ENCODE data around the gene SENP8.
"Not testable (repeated sequence)": the region's sequence is repeated elsewhere in the genome, so short reads cannot be mapped to it uniquely, and the experiment has no call there.

Gene SENP8

DNA sequence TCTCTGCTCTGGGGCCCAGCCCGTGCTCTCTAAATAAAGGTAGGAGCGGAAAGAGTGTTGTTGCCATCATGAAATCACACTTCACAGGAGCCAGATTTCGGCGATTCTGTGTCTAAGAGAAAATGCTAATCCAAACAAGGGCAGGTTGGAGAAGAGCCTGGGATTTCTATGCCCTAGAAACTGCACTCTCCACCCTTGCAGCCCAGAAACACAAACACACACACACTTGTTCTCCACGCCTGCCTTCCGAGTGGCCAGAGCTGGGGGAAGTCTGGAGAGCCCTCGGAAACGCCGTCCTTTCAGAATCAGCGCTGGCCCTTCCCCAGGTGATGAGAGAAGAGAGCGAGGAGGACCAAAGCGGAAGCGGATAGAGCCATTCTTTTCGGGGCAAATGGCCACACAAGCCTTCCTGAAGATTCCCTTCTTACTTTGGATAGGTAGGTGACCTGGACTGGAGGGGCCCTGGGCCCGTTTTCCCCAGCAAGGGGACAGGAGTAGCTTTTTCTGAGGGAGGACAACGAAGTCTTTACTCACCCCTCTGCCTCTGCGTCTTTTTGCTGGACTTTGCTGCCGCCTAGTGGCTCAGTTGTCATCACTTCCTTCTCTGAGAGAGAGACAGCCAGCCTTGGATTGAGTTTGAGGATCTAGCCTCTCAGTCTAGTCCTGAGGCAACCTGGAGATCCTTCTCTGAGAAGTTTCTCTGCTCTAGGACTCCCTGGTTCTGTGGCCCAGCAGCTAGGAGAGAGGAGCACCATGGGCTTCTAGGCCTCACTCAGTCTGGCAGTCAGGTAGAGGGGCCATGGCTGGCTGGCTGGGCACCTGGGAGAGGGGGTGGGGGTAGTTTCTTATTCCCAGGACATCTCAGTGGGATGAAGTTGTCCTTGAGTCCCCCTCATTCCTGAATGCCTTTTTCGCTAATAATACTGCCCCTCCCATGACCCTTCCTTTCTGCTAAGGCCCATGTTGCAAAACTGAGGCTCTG is 37.7 kb downstream of the SENP8 start:
- peak; percentile 71 for DNase-seq (ENCODE audit: low read depth)

DNA sequence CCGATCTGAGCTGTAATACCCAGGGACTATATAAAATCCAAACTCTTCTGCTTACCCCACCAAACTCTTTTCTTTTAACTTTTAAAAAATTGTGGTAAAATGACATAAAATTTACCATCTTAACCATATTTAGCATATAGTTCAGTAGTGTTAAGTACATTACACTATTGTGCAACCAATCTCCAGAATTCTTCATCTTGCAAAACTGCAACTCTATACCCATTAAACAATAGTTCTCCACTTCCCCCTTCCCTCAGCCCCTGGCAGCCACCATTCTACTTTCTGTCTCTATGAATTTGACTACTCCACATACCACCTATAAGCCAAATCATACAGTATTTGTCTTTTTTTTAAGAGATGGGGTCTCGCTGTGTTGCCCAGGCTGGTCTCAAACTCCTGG is 38.7 kb downstream of the SENP8 start:
- DNase-seq (ENCODE audit: low read depth): no peak

DNA sequence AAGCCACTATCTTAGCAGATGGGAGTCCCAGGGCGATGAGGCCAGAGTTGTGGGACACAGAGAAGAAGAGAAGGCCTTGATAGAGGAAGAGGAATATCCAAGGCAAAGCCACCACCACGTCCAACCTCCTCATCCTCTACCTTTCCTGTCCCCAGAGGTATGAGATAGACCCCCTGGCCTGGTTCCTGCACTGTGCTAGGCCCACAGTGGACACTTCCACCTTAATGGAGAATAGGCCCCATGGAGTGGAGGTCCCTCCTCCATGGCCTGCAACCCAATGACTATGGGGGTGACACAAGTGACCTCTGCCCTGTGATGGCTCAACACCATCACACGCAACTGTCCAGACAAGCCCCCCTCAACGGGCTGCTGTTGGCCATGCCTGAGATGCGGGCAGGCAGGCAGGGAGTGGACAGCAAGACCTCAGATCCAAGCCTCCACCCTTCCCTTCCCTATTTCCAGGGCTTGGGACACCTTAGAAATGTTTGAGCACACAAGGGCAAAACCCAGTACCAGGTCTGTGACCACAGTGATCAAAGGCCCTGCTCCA is 42.6 kb downstream of the SENP8 start:
- no peak for DNase-seq (ENCODE audit: low read depth)

DNA sequence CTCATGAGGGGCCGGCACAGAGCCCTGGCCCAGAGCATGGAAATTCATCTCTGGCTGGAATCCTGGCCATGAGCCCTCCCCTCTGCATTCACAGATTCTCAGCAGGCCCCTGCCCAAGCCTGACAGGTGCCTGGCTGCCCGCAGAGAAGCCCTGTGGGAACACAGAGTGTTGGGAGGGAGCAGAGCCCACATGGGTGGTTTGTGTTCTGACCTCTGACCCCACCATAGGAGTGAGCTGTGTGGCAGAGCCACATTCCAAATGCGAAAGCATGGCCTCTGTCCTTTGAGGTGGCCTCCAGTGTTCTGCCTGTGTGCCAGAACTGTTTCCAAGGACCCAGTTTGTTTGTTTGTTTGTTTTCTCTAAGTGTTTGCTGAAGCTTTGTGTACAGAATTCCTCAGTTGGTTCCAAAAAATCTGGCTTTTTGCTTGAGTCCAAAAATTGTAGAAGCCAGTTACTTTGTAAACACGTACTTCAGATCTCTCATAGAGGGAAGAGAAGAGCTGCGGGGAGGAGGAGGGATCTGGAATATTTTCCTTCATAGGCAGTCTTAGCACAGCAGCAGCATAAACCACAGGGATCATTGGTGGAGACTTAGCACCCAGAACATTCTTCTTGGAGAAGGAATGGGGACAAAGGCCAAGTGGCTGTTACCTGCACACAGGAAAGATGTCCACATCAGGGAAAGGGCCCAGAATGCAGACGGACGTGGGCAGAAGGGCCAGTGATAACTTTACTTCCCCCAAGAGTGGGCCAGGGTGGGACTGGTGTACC is 43.3 kb downstream of the SENP8 start:
- no peak for DNase-seq (ENCODE audit: low read depth)

DNA sequence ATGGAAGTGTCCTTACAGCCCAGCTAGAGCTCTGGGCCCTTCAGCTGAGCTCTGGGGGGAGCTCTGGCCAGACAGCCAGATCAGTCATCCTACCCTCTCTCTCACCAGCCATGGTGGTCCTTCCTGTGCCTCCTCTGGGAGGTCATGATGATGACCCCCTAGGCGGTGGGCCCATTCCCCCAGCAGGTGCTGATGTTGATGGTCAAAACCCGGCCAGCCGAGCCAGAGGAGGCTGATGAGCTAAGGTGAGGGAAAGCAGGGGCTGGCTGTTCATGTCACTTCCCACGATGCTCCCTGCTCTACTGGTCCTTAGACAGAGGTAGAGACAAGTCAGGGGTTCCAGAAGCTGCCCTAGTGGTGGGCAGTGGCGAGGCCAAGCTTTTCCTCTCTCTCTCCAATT is 44.4 kb downstream of the SENP8 start:
- DNase-seq (ENCODE audit: low read depth): no peak

DNA sequence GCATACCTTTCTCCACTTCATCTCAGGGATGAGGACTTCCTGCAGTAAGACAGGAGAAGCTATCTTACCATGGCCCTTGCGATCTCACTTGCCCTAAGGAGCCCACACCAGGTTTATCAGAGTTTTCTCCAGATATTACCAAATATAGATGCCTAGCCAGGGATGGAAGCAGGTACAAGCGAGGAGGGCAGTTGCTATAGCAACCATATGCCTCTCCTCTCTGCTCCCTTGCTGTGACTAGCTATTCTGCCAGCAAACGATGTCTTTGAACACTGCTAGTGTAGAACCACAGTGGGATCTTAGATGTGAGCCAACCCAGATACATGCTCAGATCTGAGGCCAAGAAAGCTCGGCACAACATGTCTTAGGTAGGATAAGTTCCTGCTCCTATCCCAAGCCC is 45.5 kb downstream of the SENP8 start:
- no peak for DNase-seq (ENCODE audit: low read depth)

DNA sequence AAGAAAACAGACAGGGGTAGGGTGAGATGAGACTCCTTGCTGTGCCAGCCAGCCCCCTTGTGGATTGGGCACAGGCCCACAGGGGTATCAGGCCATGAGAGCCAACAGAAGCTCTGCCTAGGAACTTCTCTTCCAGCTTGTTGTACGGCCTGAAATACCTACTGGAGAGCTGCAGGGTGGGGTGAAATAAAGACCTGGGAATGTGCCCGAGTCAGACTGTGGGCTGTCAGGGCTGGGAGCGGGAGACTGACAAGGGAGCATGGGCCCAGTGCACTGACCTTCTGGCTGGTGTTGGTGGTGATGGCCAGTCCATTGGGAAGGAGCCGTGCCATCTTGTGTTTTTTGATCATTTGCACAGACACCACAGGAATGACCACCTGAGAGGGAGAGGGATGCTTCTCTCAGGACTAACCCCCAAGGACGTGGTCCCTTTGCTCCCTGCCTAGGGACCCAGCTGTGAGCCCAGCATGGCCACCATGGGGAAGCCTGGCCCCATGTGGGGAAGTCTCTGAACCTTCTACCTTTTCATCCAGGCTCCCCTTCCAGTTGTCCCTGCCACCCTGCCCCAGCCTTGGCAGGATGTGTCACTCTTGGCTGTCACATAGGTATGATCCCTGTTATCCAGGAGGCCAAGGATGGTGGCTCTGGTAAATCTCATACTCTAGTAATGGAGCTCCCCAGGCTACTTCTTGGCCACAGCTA is 48.7 kb downstream of the SENP8 start:
- DNase-seq (ENCODE audit: low read depth): no peak

DNA sequence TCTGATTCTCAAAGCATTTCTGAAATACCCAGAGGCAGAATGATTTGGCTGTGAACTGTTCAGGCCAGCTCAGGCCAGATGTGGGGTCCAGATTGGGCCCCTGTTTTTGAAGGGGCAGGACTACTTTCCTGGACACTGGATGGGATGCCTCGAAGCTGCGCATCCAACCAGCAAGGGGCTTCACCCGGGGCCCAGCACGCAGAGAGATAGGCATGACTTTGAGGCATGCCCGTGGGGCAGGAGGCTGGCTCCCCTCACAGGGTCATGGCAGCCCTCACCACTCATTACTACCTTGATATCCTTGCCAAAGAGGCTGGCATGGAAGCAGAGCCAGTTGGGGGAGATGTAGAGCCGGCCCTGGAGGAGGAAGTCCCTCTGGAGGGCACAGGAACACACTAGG is 49.2 kb downstream of the SENP8 start:
- DNase-seq (ENCODE audit: low read depth): no peak

DNA sequence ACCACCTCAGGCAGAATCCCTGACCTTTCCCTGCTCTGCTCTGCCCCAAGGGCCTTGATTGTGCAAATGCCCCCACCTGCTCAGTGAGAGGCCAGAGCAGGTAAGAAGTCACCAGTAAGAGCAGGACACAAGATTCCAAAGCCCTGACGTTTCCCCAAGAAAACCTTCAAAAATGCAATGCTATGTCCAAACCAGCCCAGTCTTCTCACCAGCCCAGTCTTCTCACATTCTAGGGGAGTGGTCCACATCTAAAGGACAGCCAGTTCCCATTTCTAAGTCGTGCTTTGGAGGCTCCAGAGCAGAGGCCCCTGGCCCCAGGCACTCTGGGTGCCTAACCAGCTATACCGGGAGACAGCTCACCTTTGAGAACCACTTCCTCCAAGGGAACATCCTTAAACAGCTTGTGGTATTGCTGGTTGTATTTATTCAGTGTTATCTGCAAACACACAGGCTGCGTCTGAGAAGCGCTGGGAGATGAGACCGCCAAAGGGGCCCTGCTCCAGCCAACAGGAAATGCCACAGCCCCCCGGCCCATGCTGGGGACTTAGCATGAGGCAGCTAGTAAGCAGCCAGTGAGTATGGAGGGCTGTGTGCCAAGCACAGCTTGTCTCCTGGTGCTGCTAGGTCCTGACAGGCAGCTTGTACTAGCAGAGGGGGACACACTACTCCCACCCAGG is 50.1 kb downstream of the SENP8 start:
- no peak for DNase-seq (ENCODE audit: low read depth)

DNA sequence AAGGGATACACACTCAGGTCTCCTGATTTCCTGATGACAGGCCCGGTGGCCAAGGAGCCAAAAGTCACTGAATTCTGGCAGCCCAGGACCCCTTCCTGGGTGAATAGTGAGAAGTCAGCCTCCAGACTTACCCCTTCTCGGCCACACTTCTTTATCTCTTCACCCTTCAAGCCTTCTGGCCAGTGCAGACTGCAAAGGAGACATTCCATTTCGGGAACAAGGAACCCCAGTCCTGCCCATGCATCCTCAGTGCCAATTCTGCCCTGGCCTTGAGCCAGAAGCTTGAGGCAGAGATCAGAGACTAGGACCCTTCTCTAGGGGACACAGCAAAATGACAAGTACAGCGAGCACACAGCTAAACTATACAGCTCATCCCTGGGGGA is 50.6 kb downstream of the SENP8 start:
- DNase-seq (ENCODE audit: low read depth): no peak

DNA sequence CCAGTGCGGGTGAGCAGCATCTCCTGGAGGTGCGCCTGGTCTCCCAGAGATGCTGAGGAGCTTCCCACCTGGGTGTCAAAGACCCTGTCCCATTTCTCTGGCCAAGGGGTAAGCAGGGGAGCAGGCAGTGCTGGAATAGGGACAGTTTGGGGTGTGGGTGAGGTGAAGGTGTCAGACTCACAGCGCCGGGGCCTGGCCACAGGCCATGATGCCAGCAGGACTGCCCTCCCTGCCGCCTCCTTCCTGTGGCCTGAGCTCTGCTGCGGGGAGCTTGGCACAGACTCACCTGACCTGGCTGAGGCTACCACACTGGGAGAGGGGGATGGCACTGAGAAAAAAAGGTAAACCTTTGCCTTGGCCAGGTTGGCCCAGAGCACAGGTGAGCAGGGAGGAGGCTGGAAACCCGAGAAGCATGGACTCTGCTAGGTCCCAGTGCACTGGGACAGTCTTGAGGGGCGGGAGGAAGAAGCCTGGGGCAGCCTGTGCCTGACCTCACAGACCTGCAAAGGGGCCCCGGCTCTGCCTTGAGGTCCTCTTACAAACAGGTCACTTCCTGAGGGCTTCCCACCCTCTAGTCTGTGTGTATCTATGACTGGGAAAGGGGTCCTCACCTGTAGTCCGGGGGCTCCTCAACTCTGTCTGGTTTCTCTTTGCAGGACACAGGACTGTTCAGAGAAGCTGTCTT is 51.2 kb downstream of the SENP8 start:
- no peak for DNase-seq (ENCODE audit: low read depth)

DNA sequence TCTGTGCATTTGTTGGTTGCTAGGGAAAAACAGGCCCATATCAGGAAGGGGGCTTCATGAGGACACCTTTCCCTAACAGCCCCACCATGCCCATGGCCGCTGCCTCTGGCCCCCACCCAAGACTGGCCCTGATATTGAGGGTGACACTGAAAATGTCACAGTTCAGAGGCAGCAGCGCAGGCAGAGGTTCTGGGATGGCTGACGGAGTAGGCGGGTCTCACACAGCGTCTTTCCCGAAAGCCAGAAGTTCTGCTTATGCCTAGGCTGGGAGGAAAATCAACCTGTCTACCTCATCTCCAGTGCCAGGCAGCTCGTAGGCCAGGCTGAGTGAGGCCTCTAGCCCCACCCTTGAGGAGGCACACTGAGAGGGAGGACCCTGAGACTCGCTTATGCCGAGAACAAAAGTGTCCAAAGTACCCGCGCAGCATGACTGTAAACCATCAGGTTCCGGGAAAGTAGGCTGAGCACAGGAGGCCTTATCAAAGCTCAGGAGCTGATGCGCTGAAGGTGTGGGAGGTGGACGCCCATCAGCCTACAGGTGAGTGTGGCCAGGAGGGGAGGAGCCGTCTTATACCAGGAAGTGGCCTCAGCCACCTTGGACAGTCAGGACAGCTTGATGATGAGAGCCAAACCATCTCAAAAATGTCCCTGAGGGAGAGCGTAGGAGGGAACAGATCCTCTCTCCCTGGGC is 51.9 kb downstream of the SENP8 start:
- DNase-seq (ENCODE audit: low read depth): no peak

DNA sequence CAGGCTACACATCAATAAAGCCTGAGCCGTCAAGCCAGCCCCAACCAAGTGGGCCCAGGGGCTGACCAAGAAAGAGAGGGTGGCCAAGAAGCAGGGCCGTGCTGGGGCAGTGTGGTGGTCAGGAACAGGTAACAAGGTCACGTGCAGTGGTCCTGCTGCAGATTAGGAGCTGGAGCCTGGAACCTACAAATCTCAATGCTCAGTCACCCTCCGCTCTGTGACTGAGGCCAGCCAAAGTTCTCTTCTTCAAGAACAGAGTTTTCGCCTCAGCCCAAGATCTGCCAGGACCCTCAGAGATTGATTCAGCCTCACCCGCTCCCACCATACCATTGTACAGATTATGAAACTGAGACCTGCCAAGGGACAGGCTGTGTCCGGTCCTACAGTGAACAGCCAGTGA is 52.5 kb downstream of the SENP8 start:
- no peak for DNase-seq (ENCODE audit: low read depth)

DNA sequence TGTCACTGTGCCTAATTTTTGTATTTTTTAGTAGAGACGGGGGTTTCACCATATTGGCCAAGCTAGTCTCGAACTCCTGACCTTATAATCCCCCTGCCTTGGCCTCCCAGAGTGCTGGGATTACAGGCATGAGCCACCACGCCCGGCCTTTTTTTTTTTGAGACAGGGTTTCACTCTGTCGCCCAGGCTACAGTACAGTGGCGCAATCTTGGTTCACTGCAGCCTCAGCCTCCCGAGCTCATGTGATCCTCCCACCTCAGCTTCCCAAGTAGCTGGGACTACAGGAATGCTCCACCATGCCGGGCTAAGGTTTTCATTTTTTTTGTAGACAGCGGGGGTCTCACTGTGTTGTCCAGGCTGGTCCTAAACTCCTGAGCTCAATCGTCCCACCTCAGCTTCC is 53.8 kb downstream of the SENP8 start:
- DNase-seq (ENCODE audit: low read depth): not testable (repeated sequence)

DNA sequence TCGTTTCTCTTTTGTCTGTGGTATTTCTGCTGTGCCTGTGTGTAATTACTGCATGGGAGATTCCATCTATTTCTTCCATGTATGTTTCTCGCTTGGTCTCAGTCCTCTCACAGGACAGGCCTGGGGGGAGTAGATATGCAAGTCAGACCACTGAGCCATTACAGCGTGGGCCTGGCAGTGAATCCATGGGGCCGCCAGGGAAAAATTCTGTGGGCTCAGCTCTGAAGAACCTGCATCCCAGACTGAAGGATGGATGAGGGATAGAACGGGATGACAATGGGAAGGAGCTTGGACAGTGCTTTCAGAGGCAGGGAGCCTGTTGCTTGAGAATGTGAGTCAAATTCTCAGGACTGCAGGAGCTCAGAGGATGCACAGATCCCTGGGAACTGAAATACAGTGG is 54.6 kb downstream of the SENP8 start:
- DNase-seq (ENCODE audit: low read depth): no peak

DNA sequence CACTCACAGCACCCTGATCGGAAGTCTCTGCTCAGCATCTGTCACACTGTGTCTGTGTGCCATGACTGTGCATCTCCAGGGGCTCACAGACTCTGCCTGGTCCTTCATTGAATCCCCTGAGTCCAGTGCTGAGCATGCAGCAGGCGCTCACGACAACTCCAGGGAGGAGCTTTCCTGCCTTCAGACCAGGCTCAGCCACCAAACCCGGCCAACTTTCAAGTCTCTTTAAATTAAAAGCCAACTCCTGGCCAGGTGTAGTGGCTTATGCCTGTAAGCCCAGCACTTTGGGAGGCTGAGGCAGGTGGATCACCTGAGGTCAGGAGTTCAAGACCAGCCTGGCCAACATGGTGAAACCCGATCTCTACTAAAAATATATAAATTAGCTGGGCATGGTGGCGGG is 55.2 kb downstream of the SENP8 start:
- DNase-seq (ENCODE audit: low read depth): no peak

DNA sequence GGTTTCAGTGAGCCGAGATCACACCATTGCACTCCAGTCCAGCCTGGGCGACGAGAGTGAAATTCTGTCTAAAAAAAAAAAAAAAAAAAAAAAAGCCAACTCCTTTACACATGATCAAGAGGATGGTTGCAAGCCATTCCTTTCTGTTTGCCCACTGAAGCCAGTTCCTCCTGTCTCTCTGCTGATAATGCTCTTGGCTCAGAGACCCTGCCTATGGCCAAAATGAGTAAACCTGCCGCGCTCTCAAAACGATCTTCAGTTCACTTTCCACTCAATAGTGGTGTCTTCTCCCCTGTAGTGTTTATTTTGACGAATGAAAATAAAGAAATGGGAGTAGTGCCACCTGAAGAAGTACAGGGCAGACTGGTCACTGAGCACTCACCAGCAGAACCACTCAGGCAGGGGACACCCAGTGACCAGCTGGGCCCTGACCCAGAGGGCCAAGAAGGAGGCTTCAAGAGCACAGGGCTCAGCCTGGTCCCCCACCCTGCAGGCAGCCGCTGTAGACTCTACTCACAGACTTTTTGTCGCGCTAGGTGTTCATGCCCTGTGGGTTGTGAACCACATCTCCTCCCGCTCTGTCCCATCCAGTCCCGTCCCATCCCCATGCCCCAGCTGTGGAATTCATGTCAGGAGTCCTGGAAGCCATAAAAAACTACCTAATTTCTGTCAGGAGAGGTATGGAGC is 55.8 kb downstream of the SENP8 start:
- DNase-seq (ENCODE audit: low read depth): no peak

DNA sequence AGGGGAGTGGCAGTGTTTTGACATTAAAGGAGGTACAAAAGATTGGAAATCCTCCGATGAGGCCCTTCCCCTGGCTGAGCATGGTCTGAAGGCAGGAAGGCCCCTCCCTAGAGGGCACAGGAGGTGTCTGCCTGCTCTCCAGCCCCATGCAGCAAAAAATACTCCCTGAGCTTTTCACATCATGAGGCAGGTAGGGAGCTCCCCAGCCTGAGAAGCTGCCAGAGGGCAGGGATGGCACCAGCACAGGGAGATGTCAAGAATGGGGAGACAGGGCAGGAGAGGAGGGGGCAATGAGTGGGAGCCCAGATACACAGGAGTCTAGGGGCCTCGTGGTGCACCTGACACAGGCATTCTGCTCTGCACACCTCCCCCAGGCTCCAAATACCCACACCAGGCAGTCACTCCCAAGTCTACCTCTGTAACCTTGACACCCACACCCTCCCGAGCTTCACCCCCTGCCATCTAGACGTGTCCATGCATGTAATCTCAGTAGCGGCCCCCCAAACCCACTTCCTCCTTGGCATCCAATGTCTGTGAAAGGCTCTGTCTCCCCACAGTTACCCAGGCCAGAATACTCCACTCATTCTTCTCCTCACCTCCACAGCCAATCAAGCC is 56.5 kb downstream of the SENP8 start:
- no peak for DNase-seq (ENCODE audit: low read depth)
